Stimulated activated CD8-positive, alpha-beta memory T cell treated with anti-CD3 and anti-CD28 coated beads, Interleukin-12 subunit alpha, Interleukin-12 subunit beta, amount 100 ng/mL, for 24 hours (primary cell): ENCODE measurements around the gene NEK4.
"Not testable (repeated sequence)": the region's sequence is repeated elsewhere in the genome, so short reads cannot be mapped to it uniquely, and the experiment has no call there.

Experiments used
- DNase-seq: peaks from one replicate; pipeline ENCODE4 v3.0.0-alpha.2; 2020; ENCODE audit errors: extremely low read depth

The NEK4 gene

DNA sequence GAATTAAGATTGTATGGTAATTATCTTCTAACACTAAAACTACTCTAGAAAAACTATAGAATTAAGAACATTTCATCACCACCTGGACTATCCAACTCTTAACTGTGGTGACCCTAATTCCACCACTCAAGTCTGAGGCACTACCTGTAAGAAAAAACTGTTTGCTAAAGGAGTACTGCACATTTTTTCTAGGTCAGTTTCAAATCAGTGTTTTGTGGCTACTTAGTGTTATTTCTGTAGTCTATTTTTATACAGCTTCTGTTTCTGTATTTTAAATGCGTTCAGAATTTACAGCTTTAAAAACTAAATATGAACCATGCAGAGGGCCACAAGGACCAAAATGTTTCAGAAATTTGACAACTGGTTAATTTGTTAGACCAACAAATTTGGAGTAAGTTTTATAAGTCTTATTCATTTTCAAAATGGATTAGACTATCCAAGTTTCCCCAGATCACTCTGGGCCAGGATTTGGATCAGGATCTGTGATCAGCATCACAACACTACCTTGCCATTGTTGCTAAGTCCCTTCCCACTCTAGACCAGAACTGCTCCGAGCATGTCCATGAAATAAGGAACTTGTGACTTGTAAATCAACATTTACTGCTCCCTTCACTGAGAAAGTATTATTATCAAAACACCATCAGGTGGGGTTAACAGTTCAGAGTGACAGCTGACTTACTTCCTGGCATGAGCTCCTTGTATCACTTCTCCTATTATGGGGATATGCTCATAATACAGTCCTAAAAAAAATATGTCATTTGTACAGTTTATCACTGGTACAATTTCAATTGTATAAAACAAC lies 73.7 kb downstream of the NEK4 start:
- DNase-seq = no peak

DNA sequence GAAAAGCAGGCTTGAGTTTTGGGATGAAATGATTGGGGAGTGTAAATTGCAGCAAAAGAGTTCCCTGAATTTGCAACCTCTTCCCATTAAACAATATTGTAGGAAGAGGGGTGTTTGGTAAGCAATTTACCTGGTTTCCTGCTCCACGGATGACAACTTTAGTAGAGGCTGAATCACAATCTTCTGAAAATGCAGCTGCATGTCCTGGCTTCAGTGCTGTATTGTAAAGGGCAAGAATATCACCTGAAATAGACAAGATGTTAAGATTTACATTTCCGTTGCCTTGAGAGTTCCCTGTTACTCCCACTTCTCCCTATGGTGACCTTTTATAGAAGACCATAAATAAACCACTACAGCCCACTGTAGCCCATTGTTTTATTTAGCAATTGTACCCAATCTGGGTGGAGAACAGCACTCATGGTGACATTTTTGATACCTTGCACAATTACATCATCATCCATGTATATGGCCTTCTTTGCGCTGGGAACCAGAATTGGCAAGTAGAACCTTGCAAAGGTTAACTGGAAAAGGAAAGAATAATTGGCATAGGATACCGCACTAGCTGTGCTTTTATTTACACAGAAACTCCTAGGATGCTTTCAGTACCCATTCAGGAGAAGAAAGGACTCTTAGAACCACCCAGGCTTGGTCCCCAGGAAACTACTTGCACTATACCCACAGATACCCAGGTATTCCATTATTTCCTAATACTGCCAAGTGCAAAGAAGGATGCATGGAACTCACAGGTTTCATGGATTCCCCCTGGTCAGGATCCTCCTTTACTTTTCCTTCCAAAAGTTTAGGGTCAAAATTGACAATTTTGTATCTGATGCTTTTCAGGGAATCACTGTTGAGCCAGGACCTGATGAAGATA lies 74.7 kb downstream of the NEK4 start:
- no peak for DNase-seq

DNA sequence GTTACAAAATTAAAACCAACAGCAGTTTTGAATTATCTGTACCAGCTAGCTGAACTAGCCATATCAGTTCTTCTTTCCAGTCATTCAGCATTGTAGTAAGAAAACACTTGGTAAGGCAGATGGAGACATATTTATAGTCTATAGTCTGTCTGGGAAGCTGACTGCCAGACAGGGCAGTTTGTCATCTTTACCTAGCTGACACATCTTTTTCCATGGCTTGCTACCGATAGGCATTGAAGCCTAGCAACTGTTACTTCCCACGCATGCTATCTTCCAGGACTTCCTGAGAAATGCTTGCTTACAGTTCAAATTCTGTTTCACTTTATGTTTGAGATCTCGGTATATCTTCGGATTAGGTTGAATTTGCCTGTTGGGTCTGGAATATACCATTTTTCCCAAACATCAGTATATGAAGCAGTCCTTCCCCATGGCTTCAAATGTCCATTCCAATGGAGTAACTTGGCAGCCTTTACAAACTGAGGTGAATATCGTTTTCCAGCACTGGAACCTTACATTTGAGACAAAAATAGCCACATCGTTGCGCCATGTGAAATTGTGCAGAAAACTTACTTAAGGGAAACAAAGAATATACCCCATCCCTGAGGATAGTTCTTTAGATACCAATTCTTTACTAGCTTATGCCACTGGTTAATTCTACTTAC lies 76.1 kb downstream of the NEK4 start:
- DNase-seq = no peak

DNA sequence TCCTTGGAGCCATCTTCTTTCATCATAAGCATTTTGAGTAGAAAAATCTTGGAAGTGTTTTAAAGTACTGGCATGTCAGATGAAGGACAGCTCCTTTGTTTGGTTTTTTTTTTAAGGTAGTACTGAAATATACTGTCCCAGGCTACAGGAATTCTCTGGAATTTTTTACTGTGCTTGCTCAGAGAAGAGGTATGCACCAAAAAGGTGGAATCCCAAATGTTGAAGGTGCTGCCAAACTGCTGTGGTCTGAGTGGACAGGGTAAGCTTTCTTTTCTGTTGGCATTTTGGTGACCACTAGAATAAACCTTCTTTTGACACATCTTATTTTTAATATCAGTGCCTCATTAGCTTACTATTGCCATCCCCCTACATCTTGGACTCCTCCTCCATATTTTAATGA lies 77.7 kb downstream of the NEK4 start:
- DNase-seq = no peak

DNA sequence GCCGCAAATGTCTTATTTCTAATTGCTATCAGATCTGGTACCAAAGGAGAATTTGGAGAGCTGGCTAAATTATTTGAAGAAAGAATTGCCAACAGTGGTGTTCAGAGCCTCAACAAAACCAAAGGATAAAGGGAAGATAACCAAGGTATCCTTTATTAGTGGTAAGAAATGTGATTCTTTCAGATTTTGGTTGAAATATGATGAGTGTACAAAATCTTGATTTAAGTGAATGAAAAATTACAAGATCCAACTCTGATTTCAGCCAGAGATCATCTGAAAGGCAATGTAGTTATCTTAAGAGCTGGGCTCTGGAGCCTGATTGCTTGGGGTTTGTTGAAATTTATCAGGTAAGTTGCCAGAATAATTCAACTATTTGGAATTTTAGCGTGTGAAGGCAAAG lies 80.2 kb downstream of the NEK4 start:
- no peak for DNase-seq

DNA sequence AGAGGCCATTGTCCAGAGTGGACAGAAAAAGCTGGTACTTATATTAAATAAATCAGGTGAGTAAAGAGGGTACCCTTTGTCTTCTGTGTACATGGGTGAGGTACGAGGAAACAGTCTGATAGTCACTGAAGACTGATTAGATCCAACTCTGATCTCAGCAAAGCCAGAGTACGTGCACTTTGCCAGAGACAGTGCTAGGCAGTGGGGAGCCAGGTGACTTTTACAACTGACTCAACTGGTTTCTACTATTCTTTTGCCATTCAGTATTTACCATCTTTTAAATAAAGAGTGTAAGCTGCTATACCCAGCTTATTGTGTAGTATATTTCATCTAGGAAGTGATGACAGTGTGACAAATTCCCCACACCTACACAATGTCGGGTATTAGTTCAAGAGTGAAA lies 81.6 kb downstream of the NEK4 start:
- DNase-seq = no peak

DNA sequence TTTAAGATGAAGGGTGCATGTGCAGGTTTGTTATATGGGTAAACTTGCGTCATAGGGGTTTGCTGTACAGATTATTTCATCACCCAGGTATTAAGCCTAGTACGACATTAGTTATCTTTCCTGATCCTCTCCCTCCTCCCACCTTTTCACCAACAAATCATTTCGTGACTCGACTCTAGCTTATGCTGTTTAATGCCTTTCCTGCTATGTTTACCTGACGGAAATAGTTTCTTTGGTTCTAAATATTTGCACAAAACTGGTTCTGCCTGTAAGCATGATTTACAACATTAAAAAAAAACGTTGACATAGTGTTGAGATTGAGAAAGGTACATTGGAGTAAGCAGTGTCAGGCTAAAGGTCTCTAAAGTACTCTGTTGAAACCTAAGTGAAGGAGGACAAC lies 82.5 kb downstream of the NEK4 start:
- DNase-seq = no peak

DNA sequence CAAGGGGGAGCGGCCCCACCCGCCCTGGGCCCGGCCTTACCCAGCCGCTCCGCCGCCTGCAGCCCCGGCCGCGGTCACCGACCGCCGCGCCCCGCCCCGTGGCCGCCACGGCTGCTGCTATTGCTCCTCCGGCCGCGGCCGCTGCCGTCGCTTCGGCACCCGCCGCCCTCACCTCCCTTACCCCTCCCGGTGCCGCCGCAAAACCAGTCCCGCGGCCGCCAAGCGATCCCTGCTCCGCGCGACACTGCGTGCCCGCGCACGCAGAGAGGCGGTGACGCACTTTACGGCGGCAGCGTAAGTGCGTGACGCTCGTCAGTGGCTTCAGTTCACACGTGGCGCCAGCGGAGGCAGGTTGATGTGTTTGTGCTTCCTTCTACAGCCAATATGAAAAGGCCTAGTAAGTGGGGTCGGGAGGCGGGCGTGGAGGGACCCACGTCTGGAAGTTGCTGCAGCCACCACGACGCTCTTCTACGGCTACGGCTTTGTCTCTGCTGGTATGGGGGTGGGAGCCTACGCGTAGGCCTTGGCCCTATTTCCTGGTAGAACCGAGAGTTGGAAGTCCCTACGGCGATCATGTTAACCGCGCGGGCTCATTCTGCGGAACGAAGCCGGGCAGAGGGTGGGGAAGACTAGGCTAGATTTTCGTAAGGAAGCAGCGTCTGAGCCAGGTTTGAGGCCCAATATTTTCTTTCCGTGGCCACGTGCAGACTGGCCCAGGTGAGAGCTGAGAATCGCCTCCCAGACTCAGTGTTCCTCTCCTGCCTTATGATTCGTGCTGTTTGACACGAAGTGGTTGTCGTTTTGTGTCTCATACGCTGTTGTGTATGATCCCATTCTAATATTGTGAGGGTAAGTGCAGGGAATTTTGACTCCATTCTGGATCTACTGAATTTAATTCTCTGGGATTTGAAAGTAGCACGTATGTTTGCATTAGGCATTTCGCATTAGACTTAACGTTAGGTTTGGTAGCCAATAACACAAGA lies 84.7 kb downstream of the NEK4 start, which contains the start of the genes GNL3 and PBRM1:
TSS of gene GNL3 (plus strand) at position 324 of the 983 bp plus-strand sequence. CDS start at position 385, 61 bp downstream.
TSS of gene PBRM1 (minus strand) at position 205 of the 983 bp plus-strand sequence.
- DNase-seq = peak; percentile 76

DNA sequence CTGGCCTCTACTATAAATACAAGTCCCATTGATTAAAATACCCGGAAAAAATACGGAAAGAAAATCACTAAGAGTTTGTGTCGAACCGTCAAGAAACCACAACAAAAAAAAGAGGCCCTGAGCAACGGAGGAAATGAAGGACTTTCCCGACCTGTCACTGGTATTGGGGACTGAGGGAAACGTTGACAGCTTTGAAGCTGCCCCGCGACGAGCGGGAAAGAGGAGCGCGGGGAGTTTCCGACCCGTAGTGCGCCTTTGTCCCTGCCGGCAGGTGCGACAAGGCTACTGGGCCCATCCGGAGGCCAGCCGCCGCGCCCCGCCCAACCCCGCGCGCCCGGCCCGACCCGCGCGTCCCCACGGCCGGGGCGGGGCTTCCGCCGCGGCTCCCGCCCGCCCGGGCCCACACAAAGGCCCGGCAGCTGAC lies 85.4 kb downstream of the NEK4 start:
- DNase-seq = peak; percentile 65

DNA sequence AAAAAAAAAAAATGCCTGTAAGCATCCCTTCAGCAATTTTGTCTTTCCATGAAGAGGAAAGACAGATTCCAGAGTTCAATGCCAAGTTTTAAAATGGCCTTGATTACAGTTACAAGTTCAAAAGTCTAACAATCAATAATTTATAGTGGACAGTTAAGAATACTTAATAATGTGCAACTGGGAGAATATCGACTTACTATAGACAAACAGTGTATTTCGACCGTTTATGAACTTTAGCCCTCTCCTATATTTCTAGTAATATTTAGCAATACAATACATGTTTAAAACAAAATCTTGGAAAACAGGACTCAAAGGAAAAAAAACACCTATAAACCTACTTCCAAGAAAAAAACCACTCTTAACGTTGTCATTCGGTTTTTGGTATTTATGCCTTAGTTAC lies 86.6 kb downstream of the NEK4 start:
- no peak for DNase-seq

DNA sequence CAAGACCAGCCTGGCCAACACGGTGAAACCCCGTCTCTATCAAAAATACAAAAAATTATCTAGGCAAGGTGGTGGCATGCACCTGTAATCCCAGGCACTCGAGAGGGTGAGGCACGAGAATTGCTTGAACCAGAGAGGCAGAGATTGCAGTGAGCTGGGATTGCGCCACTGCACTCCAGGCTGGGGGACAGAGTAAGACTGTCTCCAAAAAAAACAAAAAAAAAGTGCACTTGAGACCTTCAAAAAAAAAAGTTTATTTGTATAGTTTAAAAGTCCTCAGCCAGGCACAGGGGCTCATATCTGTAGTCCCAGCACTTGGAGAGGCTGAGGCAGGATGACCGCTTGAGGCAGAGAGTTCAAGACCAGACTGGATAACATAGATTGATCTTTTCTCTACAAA lies 87.1 kb downstream of the NEK4 start:
- no peak for DNase-seq

DNA sequence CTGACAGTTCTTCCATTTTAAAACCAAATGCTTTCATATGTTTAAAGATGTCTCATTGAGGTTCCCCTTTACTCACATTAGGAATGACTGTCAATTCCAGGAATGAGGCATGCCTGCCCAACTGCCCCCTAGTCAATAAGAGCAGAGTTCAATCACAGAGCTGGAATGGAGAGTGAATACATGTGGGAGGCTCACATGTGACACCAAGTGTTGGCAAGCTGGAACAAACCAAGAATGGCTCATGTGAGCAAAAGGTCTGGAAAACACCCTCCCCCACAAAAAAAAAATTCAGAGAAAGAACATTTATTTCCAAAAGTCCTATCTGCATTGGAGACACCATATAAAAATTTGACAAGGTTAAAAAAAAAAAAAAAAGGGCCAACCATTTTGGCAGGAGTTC lies 88.7 kb downstream of the NEK4 start:
- DNase-seq = no peak

DNA sequence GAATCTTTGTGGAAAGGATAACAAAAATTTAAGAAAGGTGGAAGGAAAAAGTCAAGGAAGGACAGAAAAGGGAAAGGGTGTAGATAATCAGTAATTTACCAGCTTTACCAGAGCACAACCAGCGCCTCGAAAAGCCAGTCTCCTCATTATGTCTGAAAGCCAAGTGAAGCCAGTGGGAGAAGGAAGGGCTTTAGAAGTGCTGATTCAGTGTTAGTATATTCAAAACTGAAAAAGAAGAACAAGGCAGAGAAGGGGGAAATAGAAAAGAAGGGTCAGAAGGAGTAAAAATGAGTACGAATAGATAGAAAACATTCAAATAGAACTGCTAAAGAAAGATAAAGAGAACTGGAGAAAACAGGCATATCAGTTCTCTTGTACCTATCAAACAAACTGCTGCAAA lies 89.1 kb downstream of the NEK4 start:
- DNase-seq = no peak

DNA sequence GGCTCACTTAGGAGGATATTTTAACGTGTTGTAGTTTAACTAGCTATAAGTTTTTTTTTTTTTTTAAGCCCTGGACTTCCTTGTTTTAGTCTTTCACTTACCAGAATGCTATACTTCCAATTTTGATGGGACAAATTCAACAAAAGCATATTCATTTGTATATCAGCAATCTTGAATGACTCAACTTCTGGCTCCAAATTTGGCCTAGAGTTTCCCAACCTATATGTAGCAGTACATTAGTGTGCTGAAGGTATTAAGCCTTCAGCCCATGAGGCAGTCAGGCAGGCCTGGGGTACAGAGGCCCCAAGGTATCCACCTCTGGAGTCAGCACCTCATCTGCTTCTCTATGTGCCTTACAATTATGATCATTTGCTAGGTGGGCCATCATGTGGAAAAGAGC lies 90.9 kb downstream of the NEK4 start:
- no peak for DNase-seq

DNA sequence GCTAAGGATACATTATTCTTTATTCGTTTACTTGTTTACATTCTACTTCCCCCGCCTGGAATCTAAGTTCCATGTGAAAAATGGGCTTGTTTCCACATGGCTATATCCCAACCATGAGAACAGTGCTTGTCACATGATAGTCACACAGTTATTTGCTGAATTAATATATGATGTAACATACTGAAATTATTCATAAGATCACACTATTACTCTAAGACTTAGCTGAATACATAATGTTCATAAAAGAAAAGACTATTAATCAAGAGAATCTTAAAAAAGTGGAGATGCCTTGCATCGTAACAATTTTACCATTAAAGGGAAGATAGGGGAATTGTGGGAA lies 91.6 kb downstream of the NEK4 start:
- DNase-seq = no peak

DNA sequence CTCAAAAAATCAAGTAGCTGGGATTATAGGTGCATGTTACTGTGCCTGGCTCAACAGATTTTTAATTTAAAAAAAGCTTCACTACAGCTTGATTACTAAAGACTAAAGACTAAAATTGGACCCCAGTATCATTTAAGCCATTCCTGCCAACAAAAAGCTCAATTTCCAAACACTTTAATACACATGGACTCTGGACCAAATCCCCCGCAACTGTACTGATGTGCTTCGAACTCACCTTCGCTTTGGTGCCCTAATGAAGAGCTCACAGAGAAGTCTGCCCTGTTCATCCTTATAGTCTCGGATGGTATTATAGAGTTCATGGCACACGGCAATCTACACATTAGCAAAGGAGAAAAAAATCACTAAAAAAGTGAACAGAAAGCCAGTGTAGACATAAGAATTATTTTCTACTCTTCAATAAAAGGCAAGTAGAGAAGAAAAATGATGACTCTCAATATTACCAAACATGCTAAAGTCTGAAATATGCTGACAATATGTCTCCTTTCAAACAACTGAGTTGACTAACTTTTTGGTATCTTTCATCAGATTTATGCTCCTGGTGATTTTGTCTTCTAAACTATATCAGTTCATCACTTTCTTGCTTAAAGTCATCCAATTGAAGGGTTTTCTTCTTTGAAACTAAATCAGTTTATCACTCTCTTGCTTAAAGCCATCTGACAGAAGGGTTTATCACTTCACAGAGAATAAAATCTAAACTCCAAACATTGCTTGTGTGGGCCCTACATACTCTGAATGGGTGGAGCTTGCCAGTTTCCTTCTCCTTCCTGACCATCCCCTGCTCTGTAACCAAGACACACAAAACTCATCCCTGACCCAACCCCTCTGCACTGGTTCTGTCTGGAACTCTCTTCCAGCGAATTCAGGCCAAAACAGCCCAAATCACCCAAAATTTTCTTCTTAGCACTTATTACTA lies 92.2 kb downstream of the NEK4 start:
- DNase-seq = no peak

DNA sequence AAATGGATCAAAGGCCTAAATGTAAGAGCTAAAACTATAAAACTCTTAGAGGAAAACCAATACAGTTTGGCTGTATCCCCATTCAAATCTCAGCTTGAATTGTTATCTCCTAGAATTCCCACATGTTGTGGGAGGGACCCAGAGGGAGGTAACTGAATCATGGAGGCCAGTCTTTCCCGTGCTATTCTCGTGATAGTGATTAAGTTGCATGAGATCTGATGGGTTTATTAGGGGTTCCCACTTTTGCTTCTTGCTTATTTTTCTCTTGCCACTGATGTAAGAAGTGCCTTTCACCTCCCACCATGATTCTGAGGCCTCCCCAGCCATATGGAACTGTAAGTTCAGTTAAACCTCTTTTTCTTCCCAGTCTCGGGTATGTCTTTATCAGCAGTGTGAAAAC lies 94.5 kb downstream of the NEK4 start:
- DNase-seq = not testable (repeated sequence)

DNA sequence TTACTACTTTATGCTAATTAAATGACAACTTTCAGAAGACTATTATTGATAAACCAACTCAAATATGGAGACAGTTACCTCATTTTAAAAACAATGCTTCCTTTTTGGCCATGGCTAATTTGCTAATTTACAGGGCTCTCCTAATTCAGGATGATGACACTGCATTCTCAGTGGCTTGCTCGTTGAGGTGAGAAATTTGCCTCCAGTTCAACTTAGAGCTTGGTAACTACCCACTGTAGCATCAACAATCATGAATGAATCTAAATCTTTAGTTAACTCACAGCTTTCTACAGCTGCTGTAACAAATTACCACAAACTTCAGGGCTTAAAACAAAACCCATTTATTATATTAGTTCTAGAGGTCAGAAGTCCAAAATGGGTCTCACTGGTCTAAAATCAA lies 99.1 kb downstream of the NEK4 start:
- DNase-seq = no peak

DNA sequence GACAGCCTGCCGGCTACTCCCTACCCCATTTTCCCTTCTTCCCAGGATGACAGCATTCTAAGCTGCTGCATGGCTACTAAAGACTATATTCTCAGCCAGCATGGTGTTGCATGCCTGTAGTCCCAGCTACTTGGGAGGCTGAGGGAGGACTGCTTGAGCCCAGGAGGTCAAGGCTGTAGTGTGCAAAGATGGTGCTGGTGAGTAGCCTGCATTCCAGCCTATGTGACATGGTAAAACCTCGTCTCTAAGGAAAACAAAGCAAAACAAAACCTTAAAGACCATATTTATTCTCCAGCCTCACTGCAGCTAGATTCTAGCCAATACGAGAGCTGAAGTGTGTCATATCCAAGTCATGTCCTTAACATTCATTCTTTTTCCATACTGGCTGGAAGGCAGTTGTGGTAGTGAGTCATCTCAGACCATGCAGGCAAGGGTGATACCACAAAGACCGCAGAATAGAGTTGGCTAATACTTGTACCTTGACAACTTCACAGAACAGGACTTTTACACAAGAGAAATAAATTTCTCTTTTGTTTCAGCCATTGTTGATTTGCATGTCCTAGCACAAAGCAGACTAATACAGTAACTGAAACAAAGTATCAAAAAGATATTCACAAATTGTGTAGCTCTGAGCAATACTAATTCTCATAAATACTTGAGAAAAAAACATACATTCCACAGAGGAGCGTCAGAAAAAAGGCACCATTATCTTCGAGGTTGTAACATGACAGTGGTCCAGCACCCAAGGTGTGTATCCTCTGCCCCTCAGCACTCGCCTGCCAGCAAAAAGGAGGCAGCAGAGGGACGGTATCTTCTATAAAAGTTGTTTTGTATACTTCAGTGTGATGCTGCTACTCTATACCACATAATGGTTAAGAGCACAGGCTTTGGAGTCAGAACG lies 99.9 kb downstream of the NEK4 start:
- DNase-seq = peak; percentile 14
